ENCODE results near the gene FKBP7.
"Not testable (repeated sequence)": the region's sequence is repeated elsewhere in the genome, so short reads cannot be mapped to it uniquely, and the experiment has no call there.

The FKBP7 gene

DNA sequence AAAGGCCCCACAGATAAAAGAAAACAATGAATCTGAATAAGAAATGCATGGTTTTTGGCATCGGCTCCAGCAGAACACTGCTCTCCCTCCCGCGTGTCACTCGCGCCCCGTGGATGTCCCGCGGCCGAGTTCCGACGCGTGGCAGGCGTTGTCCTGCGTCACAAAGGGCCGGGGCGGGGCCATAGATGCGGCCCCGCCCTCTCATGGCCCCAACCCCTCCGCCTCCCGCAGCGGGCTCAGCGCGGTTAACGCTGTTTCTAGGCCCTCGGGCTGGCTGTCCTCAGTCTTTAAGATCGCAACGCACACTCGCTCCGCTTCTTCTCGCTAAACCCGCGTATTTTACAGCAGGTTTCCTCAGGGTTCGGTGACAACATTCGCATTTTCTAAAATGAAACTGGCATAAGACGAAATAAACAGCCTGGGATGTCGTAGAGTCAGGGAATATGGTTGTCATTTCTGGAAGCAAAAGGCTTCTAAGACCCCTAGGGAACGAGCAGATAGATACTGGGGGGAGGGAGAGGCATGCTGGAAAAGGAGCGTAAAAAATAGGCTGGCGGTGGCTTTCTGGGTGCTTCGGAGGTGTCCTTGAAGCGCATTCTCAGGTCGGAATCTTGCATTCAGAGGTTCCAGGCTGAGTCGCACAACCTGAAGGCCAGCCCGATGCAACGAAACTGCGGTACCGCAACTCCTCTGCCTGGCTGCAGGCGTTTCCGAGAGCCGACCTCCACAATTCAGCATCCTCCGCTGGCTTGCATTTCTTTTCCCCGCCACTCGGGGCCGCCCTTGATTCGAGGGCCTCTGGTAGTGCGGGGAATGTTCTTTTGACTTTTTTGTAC is at the start of gene FKBP7:
Gene FKBP7, minus strand, starts transcription at position 162 of the 836 bp plus-strand sequence. Its CDS starts 101 bp downstream, at position 61.
- DNase-seq (ENCODE audit: insufficient read length, low spot score) = peak; percentile 46
- peak; percentile 61 for TF ChIP-seq CTCF (IDR thresholded peaks at IDR 0.05; ENCODE audit: insufficient read depth, missing control alignments)
- no peak for FAIRE-seq

GRCh38 chr2:178527592-178527991 is 49.2 kb upstream of the FKBP7 start:
- DNase-seq (ENCODE audit: insufficient read length, low spot score) (no peak), FAIRE-seq (no peak)
- no peak for TF ChIP-seq CTCF (IDR thresholded peaks at IDR 0.05; ENCODE audit: insufficient read depth, missing control alignments)

GRCh38 chr2:178526256-178526655 is 47.9 kb upstream of the FKBP7 start:
- DNase-seq (ENCODE audit: insufficient read length, low spot score) (no peak), FAIRE-seq (no peak)
- TF ChIP-seq CTCF (IDR thresholded peaks at IDR 0.05; ENCODE audit: insufficient read depth, missing control alignments) = no peak

GRCh38 chr2:178525460-178525859 is 47.1 kb upstream of the FKBP7 start:
- not testable (repeated sequence) for FAIRE-seq; DNase-seq (ENCODE audit: insufficient read length, low spot score)

DNA sequence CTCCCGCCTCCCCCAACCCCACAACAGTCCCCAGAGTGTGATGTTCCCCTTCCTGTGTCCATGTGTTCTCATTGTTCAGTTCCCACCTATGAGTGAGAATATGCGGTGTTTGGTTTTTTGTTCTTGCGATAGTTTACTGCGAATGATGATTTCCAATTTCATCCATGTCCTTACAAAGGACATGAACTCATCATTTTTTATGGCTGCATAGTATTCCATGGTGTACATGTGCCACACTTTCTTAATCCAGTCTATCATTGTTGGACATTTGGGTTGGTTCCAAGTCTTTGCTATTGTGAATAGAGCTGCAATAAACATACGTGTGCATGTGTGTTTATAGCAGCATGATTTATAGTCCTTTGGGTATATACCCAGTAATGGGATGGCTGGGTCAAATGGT is 46.6 kb upstream of the FKBP7 start:
- FAIRE-seq = not testable (repeated sequence)

DNA sequence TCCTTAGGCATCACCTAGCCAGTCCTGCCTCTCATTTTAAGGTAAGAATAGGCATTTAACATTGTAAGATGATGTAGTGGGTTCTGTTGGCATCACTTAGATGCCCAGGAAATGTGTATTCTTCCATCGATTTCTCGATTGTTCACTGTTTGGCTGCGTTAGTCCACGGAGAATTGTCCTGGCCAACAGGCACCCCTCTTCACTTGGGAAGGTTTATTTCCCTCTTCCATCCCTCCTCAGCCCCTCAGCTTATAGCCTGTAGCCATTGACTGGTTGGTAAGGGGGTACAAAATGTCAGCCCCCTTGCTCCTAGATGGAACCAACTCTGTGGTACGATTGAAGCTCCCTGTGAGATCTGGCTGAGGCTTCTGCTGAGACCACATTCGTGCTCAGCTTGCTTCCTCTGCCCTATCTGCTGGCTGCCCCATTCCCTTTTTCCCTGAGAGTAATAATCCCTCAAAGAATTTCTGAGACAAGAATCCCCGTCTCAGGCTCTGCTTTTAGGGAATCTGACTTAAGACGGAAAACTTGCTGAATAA is 45.3 kb upstream of the FKBP7 start:
- FAIRE-seq (no peak), DNase-seq (ENCODE audit: insufficient read length, low spot score) (no peak)
- no peak for TF ChIP-seq CTCF (IDR thresholded peaks at IDR 0.05; ENCODE audit: insufficient read depth, missing control alignments)

More for the DNA sequence above, 46.6 kb upstream of the FKBP7 start:
- not testable (repeated sequence) for DNase-seq (ENCODE audit: insufficient read length, low spot score)

DNA sequence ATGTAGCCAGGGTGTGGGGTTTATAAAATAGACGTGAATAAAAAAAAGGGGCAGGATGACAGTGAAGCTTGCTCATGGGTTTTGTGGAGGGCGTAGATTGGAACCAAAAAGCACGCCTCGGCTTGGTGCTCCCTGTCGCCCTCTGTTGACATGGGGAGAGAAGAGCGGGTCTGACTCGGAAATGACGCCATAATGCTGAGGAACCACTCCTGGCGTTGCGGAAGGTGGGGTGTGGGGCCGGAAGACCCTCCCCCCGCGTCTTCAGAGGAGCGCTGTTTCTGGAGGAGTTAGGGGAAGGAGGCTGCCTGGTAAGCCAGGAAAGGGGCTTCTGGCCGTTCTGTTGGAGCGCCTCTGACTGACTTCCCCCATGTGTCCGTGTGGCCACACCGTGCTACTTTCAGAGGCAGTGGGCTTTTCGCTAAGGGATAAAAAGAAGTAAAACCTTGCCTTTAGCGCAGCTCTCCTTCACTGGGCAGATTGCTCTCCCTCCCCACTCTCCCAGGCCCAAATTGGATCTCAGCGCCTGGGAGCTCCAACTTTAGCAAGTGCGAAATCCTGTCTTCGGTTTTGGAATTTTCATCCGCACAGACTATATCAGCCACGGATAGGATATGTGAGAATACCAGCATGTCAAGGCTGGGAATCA is 44.7 kb upstream of the FKBP7 start:
- FAIRE-seq (no peak), DNase-seq (ENCODE audit: insufficient read length, low spot score) (no peak)
- no peak for TF ChIP-seq CTCF (IDR thresholded peaks at IDR 0.05; ENCODE audit: insufficient read depth, missing control alignments)

Data from D721Med (cell line).